ENCODE results near the gene ARHGAP26. TPM values are rescaled to one million over a fixed set of nuclear protein-coding genes. Genes with fewer than 3 reads are reported as not detected.

The ARHGAP26 gene
- polyA plus RNA-seq, 1 donor (not counting 4 experiments of a cell fraction or from before 2014, with no cell fraction given): 3.9 TPM

DNA sequence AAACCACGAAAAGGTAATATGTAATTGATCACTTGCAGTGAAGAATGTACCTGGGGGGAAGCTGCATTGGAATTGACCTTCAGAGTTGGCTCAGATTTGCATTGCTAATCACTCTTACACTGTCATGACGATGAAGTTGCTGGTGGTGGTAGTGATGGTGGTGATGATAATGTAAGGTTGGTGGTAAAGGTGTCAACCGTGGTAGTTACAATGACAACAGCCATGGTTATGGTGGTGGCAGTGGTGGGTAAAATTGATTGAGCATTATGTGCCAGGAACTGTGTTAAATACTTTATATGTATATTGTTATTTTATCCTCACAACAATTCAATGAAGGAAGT, 350.9 kb downstream of the ARHGAP26 start:
- FAIRE-seq: no peak
- no peak overlapping the region for H3K27ac ChIP-seq (ENCODE audit: control insufficient read depth, insufficient read depth, low read length)
- no peak overlapping the region for H3K9ac ChIP-seq (ENCODE audit: control insufficient read depth, extremely low read depth, insufficient read depth, low read length)
- H3K4me2 ChIP-seq (ENCODE audit: control insufficient read depth, extremely low read depth, insufficient read depth, low read depth, low read length): no peak overlapping the region
- DNase-seq (ENCODE audit: low read depth, low spot score): no peak
- no peaks in the 10 kb centered on the region for H3K79me2 ChIP-seq (ENCODE audit: control insufficient read depth, insufficient read depth, low read length)
- TF ChIP-seq EZH2 (IDR thresholded peaks at IDR 0.05; ENCODE audit: low read length): no peak
- no peak for TF ChIP-seq CTCF (optimal IDR thresholded peaks at IDR 0.05 in 1 of 3, IDR thresholded peaks at IDR 0.05 in 1 of 3, conservative IDR thresholded peaks at IDR 0.05 in 1 of 3; ENCODE audit: extremely low read depth in 1 of 3, insufficient read depth in 2 of 3, low read length in 3 of 3)
- no peaks in the 10 kb centered on the region for H4K20me1 ChIP-seq (ENCODE audit: control insufficient read depth, extremely low read depth, insufficient read depth, low read length)
- no peaks in the 10 kb centered on the region for H3K27me3 ChIP-seq (ENCODE audit: control insufficient read depth, extremely low read depth, insufficient read depth, low read length)
- no peaks in the 10 kb centered on the region for H3K9me3 ChIP-seq (ENCODE audit: control insufficient read depth, low read depth, low read length)
- H3K36me3 ChIP-seq (ENCODE audit: control insufficient read depth in 2 of 2, extremely low read depth in 1 of 2, insufficient read depth in 2 of 2, low read length in 2 of 2): no peaks in the 10 kb centered on the region
- H3K4me1 ChIP-seq (ENCODE audit: control insufficient read depth, extremely low read depth, insufficient read depth, low read length): no peaks in the 10 kb centered on the region
- H3K4me3 ChIP-seq (ENCODE audit: control insufficient read depth in 2 of 3, extremely low read depth in 1 of 3, insufficient read depth in 2 of 3, low read depth in 1 of 3, low read length in 3 of 3): no peak overlapping the region
- no peaks in the 10 kb centered on the region for H3K9me1 ChIP-seq (ENCODE audit: control insufficient read depth, extremely low read depth, insufficient read depth, low read length)
- dilution Hi-C loops (cut with MboI; ENCODE audit: extremely low pct_ligation_motif_present, low sequenced_read_pairs): no loop called here
- H2AFZ ChIP-seq (ENCODE audit: control insufficient read depth, low read length): no peak overlapping the region

GRCh38 chr5:143124593-143124992, 354.4 kb downstream of the ARHGAP26 start:
- no peaks in the 10 kb centered on the region for H3K79me2 ChIP-seq (ENCODE audit: control insufficient read depth, insufficient read depth, low read length)
- no peaks in the 10 kb centered on the region for H3K27me3 ChIP-seq (ENCODE audit: control insufficient read depth, extremely low read depth, insufficient read depth, low read length)
- no peaks in the 10 kb centered on the region for H4K20me1 ChIP-seq (ENCODE audit: control insufficient read depth, extremely low read depth, insufficient read depth, low read length)
- no peak overlapping the region for H3K4me3 ChIP-seq (ENCODE audit: control insufficient read depth in 2 of 3, extremely low read depth in 1 of 3, insufficient read depth in 2 of 3, low read depth in 1 of 3, low read length in 3 of 3)
- no peak for DNase-seq (ENCODE audit: low read depth, low spot score)
- H3K9me1 ChIP-seq (ENCODE audit: control insufficient read depth, extremely low read depth, insufficient read depth, low read length): no peaks in the 10 kb centered on the region
- no peak for FAIRE-seq
- H3K27ac ChIP-seq (ENCODE audit: control insufficient read depth, insufficient read depth, low read length): no peak overlapping the region
- no peaks in the 10 kb centered on the region for H3K9me3 ChIP-seq (ENCODE audit: control insufficient read depth, low read depth, low read length)
- H3K4me1 ChIP-seq (ENCODE audit: control insufficient read depth, extremely low read depth, insufficient read depth, low read length): no peaks in the 10 kb centered on the region
- TF ChIP-seq EZH2 (IDR thresholded peaks at IDR 0.05; ENCODE audit: low read length) (no peak), CTCF (optimal IDR thresholded peaks at IDR 0.05 in 1 of 3, IDR thresholded peaks at IDR 0.05 in 1 of 3, conservative IDR thresholded peaks at IDR 0.05 in 1 of 3; ENCODE audit: extremely low read depth in 1 of 3, insufficient read depth in 2 of 3, low read length in 3 of 3) (no peak)
- no peaks in the 10 kb centered on the region for H3K36me3 ChIP-seq (ENCODE audit: control insufficient read depth in 2 of 2, extremely low read depth in 1 of 2, insufficient read depth in 2 of 2, low read length in 2 of 2)
- dilution Hi-C loops (cut with MboI; ENCODE audit: extremely low pct_ligation_motif_present, low sequenced_read_pairs): no loop called here
- no peak overlapping the region for H3K4me2 ChIP-seq (ENCODE audit: control insufficient read depth, extremely low read depth, insufficient read depth, low read depth, low read length)
- H3K9ac ChIP-seq (ENCODE audit: control insufficient read depth, extremely low read depth, insufficient read depth, low read length): no peak overlapping the region
- no peak overlapping the region for H2AFZ ChIP-seq (ENCODE audit: control insufficient read depth, low read length)

All from keratinocyte (primary cell).